Activated CD8-positive, alpha-beta T cell treated with anti-CD3 and anti-CD28 coated beads for 36 hours (primary cell): ENCODE results near the gene CSAD. TPM values are rescaled to one million over a fixed set of nuclear protein-coding genes. Genes with fewer than 3 reads are reported as not detected.

Experiments
- ATAC-seq: fragments of 200-7000 bp; cut with Tn5 transposase; one replicate; pipeline ENCODE4 v1.10.0; 2021; ENCODE audit warnings: mild to moderate bottlenecking, moderate library complexity
- CTCF ChIA-PET: fragments of 350-600 bp; sonication (Branson Sonifier 250); formaldehyde crosslinking; loops from one replicate; lab custom pipeline; 2021; ENCODE audit warnings: antibody characterized with exemption; lab: Charles Lee
- POLR2A ChIA-PET: fragments of 350-600 bp; sonication (Branson Sonifier 250); formaldehyde crosslinking; loops from one replicate; lab custom pipeline; 2021; ENCODE audit warnings: antibody characterized with exemption; lab: Charles Lee
- DNase-seq: peaks from one replicate; pipeline ENCODE4 v3.0.0-alpha.2; 2020
- H3K27ac Mint-ChIP-seq: one replicate; pipeline ENCODE4 v1.8.0; 2021; ENCODE audit warnings: mild to moderate bottlenecking, mixed read lengths
- H3K27me3 Mint-ChIP-seq: one replicate; pipeline ENCODE4 v1.8.0; 2021; ENCODE audit warnings: mixed read lengths
- H3K36me3 Mint-ChIP-seq: one replicate; pipeline ENCODE4 v1.8.0; 2021; ENCODE audit warnings: low read depth, mixed read lengths
- H3K4me1 Mint-ChIP-seq: one replicate; pipeline ENCODE4 v1.8.0; 2021; ENCODE audit warnings: low read depth, mixed read lengths
- H3K4me3 Mint-ChIP-seq: one replicate; pipeline ENCODE4 v1.8.0; 2021; ENCODE audit warnings: mild to moderate bottlenecking, moderate library complexity, mixed read lengths
- H3K9me3 Mint-ChIP-seq: one replicate; pipeline ENCODE4 v1.8.0; 2021; ENCODE audit warnings: mixed read lengths
- CTCF ChIP-seq: fragments of 200-600 bp; IDR thresholded peaks from one replicate; pipeline ENCODE4 v1.8.0; 2022; ENCODE audit warnings: antibody characterized with exemption, mild to moderate bottlenecking
- intact Hi-C: fragments of 100-400 bp; cut with micrococcal nuclease; formaldehyde crosslinking; loops from one replicate; pipeline ENCODE4 v1.10.0; 2022
- total RNA-seq, 2 experiments: library from RNA; stranded (reverse); gene quantifications; one replicate each; pipeline ENCODE4 v1.2.3, GENCODE V29; 2021

Gene CSAD
- total RNA-seq, 2 experiments from 2014 or later, result 13.8 to 18.6 TPM

- Mint-ChIP-seq H3K27ac (peak overlapping the region; percentile 95), H3K9me3 (no peaks in the 10 kb centered on the region), H3K4me3 (peak overlapping the region; percentile 92), H3K27me3 (no peaks in the 10 kb centered on the region), H3K4me1 (peaks cover 70% of the 10 kb centered on the region), H3K36me3 (peaks cover 8% of the 10 kb centered on the region)
- POLR2A ChIA-PET, result interaction anchor here (0.7 to 7.7 kb wide), 14 partner anchors 7 to 114 kb away, joined by 3 to 78 read pairs (median 5); partner anchors contain the start of genes CSAD, ESPL1, ITGB7 and ZNF740
- DNase-seq (no peak), ATAC-seq (no peak)
- no peak for TF ChIP-seq CTCF
- CTCF ChIA-PET, result interaction anchor here (0.6 to 5.3 kb wide), 13 partner anchors 9 to 126 kb away, joined by 3 to 47 read pairs (median 4); partner anchors contain the start of genes AAAS, ESPL1 and MYG1
- intact Hi-C loops, result no loop called here
Measured at GRCh38 chr12:53218551-53219291, 38.0 kb upstream of the CSAD start.

- Mint-ChIP-seq H3K36me3 (peaks cover 13% of the 10 kb centered on the region), H3K27ac (peak overlapping the region; percentile 95), H3K9me3 (no peaks in the 10 kb centered on the region), H3K4me3 (peak overlapping the region; percentile 92), H3K4me1 (peaks cover 70% of the 10 kb centered on the region), H3K27me3 (no peaks in the 10 kb centered on the region)
- peak; percentile 46 for DNase-seq
- no peak for TF ChIP-seq CTCF
- ChIA-PET POLR2A (interaction anchor here (0.8 to 7.7 kb wide), 7 partner anchors 9 to 84 kb away, joined by 3 to 78 read pairs (median 5); partner anchors contain the start of genes ESPL1 and ITGB7), CTCF (interaction anchor here (1.0 to 7.1 kb wide), 11 partner anchors 8 to 152 kb away, joined by 3 to 100 read pairs (median 7); partner anchors contain the start of genes AAAS, ESPL1 and SOAT2)
- ATAC-seq, result no peak
- intact Hi-C loops, result no loop called here
Measured at GRCh38 chr12:53217931-53218307, 37.2 kb upstream of the CSAD start.

GRCh38 chr12:53217051-53217930, 36.6 kb upstream of the CSAD start:
- no peaks in the 10 kb centered on the region for H3K27me3 Mint-ChIP-seq
- DNase-seq (peak; percentile 76), ATAC-seq (no peak)
- H3K27ac Mint-ChIP-seq, result peak overlapping the region; percentile 95
- no peaks in the 10 kb centered on the region for H3K9me3 Mint-ChIP-seq
- peak overlapping the region; percentile 92 for H3K4me3 Mint-ChIP-seq
- ChIA-PET POLR2A (interaction anchor here (0.6 to 7.7 kb wide), 12 partner anchors 9 to 103 kb away, joined by 3 to 78 read pairs (median 6); partner anchors contain the start of genes CSAD, ESPL1, ITGB7 and RARG), CTCF (interaction anchor here (1.2 to 9.7 kb wide), 12 partner anchors 8 to 152 kb away, joined by 3 to 213 read pairs (median 10); partner anchors contain the start of genes AAAS, ESPL1 and SOAT2)
- H3K4me1 Mint-ChIP-seq, result peaks cover 64% of the 10 kb centered on the region
- intact Hi-C loops, result no loop called here
- TF ChIP-seq CTCF, result no peak
- peaks cover 16% of the 10 kb centered on the region for H3K36me3 Mint-ChIP-seq

- H3K36me3 Mint-ChIP-seq, result peaks cover 24% of the 10 kb centered on the region
- intact Hi-C loops, result loop anchor here (2.0 kb wide), 2 partner anchors 37 to 81 kb away; a partner anchor contains a TSS
- H3K27ac Mint-ChIP-seq, result peak overlapping the region; percentile 95
Measured at GRCh38 chr12:53215497-53215896, 34.8 kb upstream of the CSAD start.

More at GRCh38 chr12:53215497-53215896, 34.8 kb upstream of the CSAD start:
- Mint-ChIP-seq H3K9me3 (no peaks in the 10 kb centered on the region), H3K4me3 (no peak overlapping the region), H3K27me3 (no peaks in the 10 kb centered on the region), H3K4me1 (peaks cover 62% of the 10 kb centered on the region)
- no peak for TF ChIP-seq CTCF
- DNase-seq, result no peak
- ChIA-PET CTCF (interaction anchor here (1.8 to 9.7 kb wide), 13 partner anchors 10 to 137 kb away, joined by 5 to 213 read pairs (median 23); partner anchors contain the start of genes AAAS, ESPL1, MYG1 and SOAT2), POLR2A (interaction anchor here (1.2 to 7.7 kb wide), 9 partner anchors 9 to 83 kb away, joined by 3 to 78 read pairs (median 6); partner anchors contain the start of genes CSAD, ESPL1, ITGB7 and RARG)
- no peak for ATAC-seq
